Loucy (cell line): Measurements from ENCODE around the gene CACNG1.
"Not testable (repeated sequence)": the region's sequence is repeated elsewhere in the genome, so short reads cannot be mapped to it uniquely, and the experiment has no call there.

Experiments used
- CTCF ChIP-seq: fragments of 200-600 bp; sonication (generic); conservative IDR thresholded peaks from 2 replicates; pipeline ENCODE4 v1.5.1; 2014; ENCODE audit warnings: mild to moderate bottlenecking, antibody characterized with exemption, low read length
- EZH2phosphoT487 ChIP-seq: fragments of 200-600 bp; IDR thresholded peaks from 2 replicates; pipeline ENCODE4 v1.6.1; 2018; ENCODE audit warnings: antibody characterized with exemption, mild to moderate bottlenecking, moderate library complexity, borderline replicate concordance

- TF ChIP-seq CTCF, EZH2phosphoT487: not testable (repeated sequence)
These were observed 3.2 kb upstream of the CACNG1 start for GRCh38 chr17:67041119-67041518.
